SK-N-MC (cell line): ENCODE measurements around the gene VWCE.

Experiments
- EZH2 ChIP-seq: fragments of 200-600 bp; sonication (generic); IDR thresholded peaks from one replicate; pipeline ENCODE4 v1.6.1; 2017; ENCODE audit warnings: antibody characterized with exemption
- POLR2AphosphoS5 ChIP-seq: IDR thresholded peaks from 2 replicates; pipeline ENCODE4 v1.6.1; 2012; ENCODE audit warnings: mild to moderate bottlenecking, low read depth, low read length, borderline replicate concordance

DNA sequence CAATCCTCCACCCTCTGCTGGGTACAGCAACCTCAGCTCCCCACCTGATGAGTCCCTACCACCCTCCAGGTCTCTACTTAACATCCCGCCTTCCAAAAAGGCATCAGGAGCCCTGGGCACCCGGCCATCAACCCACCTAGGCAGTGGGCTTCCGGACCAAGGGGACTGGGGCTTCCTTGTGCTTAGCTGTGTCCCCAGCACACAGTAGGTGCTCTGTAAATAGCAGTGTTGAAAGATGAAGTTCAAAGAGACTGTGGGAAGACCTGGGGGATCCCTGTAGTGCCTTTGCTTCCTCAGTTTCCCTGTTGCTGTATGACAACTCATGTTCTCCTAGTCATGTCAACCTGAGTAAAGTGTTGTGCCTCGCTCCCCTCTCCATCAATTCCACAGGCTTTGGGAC lies 21.0 kb downstream of the VWCE start:
- no peak for TF ChIP-seq EZH2
- no peak for TF ChIP-seq POLR2AphosphoS5
